ENCODE measurements around the gene LRRC66.

DNA sequence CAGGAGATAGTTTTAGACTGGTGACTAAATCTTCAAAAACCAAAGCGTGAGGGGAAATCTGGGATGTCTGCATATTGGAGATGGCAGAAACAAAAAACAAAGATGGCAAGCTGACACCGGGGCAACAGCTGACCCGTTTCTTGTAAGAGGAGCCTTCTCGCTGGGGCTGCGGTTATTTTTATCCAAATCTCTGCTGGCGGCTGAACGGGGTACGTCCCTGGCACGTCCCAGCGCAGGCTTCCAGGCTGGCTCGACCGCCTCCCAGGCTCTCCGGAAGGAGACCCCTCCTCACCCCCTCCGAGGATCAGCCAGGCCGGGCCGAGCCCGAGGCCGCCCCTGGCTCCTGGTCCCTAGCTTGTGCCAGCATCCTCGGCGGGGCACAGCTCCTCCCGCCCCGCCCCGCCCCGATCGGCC is 17.5 kb upstream of the LRRC66 start:
- TF ChIP-seq EP300 (IDR thresholded peaks at IDR 0.05) (no peak), POLR2A (IDR thresholded peaks at IDR 0.05) (no peak), POLR2AphosphoS5 (IDR thresholded peaks at IDR 0.05) (no peak)

Data from stomach (tissue), 4 donors.